ENCODE data around the gene EXT2.

GRCh38 chr11:44191322-44192016, 96.0 kb downstream of the EXT2 start:
- TF ChIP-seq CTCF (IDR thresholded peaks at IDR 0.05) (no peak; the same call in 1 of the 2 replicates), ZFX (IDR thresholded peaks at IDR 0.05; ENCODE audit: borderline replicate concordance) (no peak)

Data from 22Rv1 (cell line).